ENCODE data around the gene EGLN1. TPM values are rescaled to one million over a fixed set of nuclear protein-coding genes. Genes with fewer than 3 reads are reported as not detected.
A peak's percentile ranks its signal among the peaks of the same experiment; 100 is the strongest.
"Not testable (repeated sequence)": the region's sequence is repeated elsewhere in the genome, so short reads cannot be mapped to it uniquely, and the experiment has no call there.

Gene EGLN1
- total RNA-seq, result 79.8 TPM
- long read RNA-seq, full-length matches to known transcripts, result 182 of 205 reads
- long read RNA-seq, partial matches to known transcripts, result 5 of 205 reads
- long read RNA-seq, other reads (novel, unspliced or antisense), result 18 of 205 reads

DNA sequence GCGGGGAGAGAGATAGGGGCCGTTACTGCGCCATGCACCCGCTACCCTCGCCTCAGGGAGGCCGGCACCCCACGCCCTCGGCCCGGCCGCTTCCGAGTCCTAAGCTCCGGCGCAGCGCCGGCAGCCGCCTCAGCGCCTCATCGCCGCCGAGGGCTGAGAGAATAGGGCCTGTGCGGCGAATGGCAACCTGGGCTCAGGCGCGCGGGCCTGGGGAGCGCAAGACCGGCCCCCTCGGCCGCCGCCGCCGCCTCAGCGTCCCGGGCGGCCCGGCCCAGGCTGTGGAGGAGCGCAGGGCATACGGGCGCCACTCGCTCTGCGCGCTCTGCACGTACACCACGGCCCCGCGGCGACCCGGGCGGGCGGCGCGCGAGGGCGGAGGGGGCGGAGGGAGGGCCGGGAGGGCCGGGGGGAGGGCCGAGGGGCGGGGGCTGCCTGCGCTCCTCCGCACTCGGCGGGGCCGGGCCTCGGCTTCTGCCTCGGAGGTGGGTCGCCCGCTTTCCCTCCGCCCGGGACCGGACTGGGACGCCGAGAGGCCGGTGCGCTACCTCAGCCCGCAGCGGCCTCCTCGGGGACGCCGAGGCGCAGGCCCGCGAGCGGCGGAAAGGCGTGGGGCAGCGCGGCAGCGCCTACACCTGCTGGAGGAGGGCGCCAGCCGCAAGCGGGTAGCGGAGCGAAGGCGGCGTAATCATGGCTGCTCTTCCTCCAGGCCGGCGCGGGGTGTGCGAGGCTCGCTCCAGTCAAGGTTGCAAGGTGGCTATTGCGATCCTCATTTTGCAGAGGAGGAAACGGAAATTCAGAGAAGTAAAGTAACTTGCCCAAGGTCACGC lies at the start of gene EGLN1:
EGLN1 (minus strand) TSS at position 317 of the 827 bp plus-strand sequence. CDS start 399 bp downstream, outside the sequence.
- intact Hi-C loops (cut with micrococcal nuclease), result loop anchor here (10.0 kb wide), 1 partner anchor 103 kb away; the partner anchor contains the start of gene TSNAX
- peak; percentile 93 for DNase-seq
- ATAC-seq, result peak; percentile 92

DNA sequence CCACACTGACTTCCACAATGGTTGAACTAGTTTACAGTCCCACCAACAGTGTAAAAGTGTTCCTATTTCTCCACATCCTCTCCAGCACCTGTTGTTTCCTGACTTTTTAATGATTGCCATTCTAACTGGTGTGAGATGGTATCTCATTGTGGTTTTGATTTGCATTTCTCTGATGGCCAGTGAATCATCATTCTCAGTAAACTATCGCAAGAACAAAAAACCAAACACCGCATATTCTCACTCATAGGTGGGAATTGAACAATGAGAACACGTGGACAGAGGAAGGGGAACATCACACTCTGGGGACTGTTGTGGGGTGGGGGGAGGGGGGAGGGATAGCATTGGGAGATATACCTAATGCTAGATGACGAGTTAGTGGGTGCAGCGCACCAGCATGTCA lies 49.4 kb upstream of the EGLN1 start:
- DNase-seq; ATAC-seq; intact Hi-C loops (cut with micrococcal nuclease): not testable (repeated sequence)

DNA sequence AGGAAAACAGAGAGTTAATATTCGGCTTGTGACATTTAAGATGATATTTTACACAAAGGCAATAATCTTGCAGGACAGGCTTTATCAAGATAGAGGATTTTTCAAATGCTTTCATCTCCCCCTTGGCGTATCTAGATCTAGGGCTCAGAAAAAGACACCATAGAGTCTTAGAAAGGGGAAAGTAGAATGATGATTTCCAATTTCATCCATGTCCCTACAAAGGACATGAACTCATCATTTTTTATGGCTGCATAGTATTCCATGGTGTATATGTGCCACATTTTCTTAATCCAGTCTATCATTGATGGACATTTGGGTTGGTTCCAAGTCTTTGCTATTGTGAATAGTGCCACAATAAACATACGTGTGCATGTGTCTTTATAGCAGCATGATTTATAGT lies 48.9 kb upstream of the EGLN1 start:
- intact Hi-C loops (cut with micrococcal nuclease); ATAC-seq; DNase-seq: not testable (repeated sequence)

DNA sequence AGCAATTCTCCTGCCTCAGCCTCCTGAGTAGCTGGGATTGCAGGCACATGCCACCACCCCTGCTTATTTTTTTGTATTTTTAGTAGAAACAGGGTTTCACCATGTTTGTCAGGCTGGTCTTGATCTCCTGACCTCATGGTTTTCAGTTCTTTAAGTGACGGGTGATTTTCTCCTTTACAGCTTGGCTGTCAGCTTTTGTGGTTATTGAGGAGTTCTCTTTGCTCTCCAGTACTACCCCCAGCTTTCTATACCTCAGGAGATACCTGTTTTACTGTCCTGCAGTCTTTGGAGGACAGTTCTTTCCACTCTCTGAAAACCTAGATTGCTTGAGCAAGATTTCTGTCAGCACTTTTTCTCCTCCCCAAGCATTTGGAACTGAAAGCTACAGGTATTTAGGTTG lies 45.9 kb upstream of the EGLN1 start:
- intact Hi-C loops (cut with micrococcal nuclease), result no loop called here
- DNase-seq (no peak), ATAC-seq (no peak)

DNA sequence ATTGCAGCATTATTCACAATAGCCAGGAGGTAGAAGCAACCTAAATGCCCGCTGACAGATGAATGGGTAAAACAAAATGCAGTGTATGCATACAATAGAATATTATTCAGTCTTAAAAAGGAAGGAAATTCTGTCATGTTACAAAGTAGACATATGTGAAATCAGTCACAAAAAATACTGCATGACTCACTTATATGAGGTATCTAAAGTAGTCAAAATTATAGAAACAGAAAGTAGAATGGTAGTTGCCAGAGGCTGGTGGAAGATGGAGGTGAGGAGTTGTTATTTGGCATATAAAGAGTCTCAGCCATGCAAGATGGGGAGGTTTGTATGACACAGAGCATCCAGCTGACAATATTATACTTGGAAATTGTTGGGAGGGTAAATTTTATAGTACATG lies 43.0 kb upstream of the EGLN1 start:
- intact Hi-C loops (cut with micrococcal nuclease), result loop anchor here (2.0 kb wide), 1 partner anchor 26 kb away; no protein-coding TSS in a partner anchor
- ATAC-seq, result no peak
- DNase-seq, result no peak

DNA sequence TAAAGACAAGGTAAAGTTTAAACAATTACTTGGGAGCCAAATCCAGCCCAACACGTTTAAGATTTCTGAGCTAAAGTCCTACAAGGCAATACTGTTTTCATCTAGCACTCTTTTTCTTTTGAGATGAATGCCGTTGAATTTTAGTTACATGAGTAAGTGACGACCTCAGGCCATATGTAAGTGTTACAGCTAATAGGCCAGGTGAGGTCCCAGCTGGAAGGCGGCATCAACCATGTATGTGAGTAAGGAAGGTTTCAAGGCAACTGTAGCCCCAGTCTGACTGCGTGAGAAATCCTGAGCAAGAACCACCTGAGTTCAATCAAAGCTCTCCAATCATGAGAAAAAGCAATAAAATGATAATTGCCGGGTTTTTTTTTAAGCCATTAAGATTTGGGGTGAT lies 41.5 kb upstream of the EGLN1 start:
- ATAC-seq (no peak), DNase-seq (no peak)
- intact Hi-C loops (cut with micrococcal nuclease), result no loop called here

DNA sequence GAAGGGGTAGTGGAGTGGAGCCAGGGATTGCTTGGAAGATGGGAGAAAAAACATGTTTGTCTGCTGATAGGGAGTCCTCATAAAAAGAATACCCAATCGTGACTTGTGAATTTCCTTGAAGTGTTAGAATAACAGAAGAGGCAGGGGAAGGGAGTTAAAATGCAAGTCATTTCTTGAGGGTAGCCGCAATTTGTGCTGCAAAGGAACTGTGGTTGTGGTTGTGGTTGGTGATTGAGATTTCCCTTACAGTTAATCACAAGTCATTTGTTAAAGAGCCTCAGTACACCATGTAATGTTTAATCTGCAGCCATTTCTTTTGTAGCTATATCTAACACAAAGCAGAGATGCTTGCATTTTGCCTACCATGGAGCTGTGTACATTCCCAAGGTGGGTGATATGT lies 38.5 kb upstream of the EGLN1 start:
- ATAC-seq (no peak), DNase-seq (no peak)

DNA sequence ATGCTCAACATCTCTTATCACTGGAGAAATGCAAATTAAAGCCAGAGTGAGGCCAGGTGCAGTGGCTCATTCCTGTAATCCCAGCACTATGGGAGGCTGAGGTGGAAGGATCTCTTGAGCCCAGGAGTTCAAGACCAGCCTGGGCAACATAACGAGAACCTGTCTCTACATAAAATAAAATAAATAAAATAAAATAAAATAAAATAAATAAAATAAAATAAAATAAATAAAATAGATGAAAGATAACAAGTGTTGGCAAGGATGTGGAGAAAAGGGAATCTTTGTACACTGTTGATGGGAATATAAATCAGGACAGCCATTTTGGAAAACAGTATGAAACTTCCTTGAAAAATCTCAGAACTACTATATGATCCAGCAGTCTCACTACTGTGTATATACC lies 37.4 kb upstream of the EGLN1 start:
- ATAC-seq; DNase-seq; intact Hi-C loops (cut with micrococcal nuclease): not testable (repeated sequence)

More for the DNA sequence above, 38.5 kb upstream of the EGLN1 start:
- intact Hi-C loops (cut with micrococcal nuclease), result no loop called here

DNA sequence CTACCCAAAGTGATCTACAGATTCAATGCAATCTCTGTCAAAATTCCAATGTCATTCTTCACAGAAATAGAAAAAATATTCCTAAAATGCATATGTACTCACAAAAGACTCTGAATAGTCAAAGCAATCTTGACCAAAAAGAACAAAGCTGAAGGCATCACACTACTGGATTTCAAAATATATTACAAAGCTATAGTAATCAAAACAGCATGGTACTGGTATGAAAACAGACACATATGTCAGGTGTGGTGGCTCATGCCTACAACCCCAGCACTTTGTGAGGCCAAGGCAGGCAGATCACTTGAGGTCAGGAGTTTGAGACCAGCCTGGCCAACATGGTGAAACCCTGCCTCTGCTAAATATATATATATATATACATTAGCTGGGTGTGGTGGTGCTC lies 35.9 kb upstream of the EGLN1 start:
- ATAC-seq; intact Hi-C loops (cut with micrococcal nuclease); DNase-seq: not testable (repeated sequence)

DNA sequence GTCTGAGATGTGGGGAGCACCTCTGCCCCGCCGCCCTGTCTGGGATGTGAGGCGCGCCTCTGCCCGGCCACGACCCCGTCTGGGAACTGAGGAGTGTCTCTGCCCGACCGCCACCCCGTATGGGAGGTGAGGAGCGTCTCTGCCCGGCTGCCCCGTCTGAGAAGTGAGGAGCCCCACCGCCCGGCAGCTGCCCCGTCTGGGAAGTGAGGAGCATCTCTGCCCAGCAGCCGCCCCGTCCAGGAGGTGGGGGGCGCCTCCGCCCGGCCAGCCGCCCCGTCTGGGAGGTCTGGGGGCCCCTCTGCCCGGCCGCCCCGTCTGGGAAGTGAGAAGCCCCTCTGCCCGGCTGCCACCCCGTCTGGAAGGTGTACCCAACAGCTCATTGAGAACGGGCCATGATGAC lies 32.0 kb upstream of the EGLN1 start:
- DNase-seq; ATAC-seq; intact Hi-C loops (cut with micrococcal nuclease): not testable (repeated sequence)

DNA sequence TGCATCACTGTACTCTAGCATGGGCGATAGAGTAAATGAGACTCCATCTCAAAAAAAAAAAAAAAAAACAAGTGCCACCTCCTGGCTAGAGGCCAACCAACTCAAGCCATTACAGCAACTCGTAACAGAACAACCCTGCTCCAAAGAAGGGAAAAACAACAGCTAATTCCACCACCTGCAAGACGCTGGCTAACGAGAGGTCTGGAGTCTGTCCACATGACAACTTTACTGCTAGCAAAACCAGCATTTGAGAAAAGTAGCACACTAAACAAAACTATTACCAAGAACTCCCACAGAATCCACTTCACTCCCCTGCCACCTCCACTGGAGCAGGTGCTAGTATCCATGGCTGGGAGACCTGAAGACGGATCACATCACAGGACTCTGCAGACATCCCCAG lies 24.1 kb upstream of the EGLN1 start:
- intact Hi-C loops (cut with micrococcal nuclease), result no loop called here
- no peak for ATAC-seq
- DNase-seq, result no peak

DNA sequence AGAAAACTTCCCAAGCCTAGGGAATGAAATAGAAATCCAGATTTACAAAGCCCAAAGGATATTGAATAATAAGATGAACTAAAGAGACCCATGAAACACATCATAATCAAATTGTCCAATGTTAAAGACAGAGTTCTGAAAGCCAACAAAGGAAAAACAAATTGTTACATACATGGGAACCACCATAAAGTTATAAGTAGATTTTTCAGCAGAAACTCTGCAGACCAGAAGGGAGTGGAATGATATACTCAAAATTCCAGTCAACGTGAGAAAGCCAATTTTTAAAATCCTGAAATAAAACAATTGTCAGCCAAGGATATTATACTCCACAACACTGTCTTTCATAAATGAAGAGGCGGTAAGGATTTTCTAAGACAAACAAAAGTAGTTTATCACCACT lies 22.0 kb upstream of the EGLN1 start:
- ATAC-seq, result no peak
- DNase-seq, result no peak
- intact Hi-C loops (cut with micrococcal nuclease), result no loop called here

DNA sequence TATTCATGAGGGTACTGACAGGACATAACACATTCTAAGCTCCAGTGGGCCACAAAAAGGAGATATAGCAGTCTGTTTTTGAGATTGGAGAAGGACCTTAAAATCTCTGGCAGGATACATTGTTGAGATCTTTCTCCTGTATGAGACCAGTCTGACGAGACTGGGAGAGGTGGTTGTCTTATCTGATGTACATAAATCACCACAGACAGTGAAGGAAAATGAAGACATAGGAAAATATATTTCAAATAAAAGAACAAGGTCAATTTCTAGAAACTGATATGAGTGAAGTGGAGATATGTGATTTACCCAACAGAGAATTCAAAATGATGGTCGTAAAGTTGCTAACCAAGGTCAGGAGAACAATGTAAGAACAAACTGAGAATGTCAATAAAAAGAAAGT lies 21.3 kb upstream of the EGLN1 start:
- intact Hi-C loops (cut with micrococcal nuclease), result no loop called here
- DNase-seq (no peak), ATAC-seq (no peak)

DNA sequence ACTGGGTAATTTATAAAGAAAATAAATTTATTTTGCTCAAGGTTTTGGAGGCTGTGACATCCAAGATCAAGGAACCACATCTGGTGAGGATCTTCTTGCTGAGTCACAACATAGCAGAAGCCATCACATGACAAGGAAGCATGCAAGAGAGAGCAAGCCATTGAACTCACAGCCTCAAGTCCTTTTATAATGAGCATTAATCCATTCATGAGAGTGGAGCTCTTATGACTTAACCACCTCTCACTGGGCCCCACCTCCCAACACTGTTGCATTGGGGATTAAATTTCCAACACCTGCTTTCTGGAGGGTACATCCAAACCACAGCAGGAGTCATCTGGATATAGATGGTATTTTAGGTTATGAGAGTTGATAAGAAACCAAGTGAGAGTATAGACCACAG lies 20.6 kb upstream of the EGLN1 start:
- no peak for ATAC-seq
- intact Hi-C loops (cut with micrococcal nuclease), result no loop called here

DNA sequence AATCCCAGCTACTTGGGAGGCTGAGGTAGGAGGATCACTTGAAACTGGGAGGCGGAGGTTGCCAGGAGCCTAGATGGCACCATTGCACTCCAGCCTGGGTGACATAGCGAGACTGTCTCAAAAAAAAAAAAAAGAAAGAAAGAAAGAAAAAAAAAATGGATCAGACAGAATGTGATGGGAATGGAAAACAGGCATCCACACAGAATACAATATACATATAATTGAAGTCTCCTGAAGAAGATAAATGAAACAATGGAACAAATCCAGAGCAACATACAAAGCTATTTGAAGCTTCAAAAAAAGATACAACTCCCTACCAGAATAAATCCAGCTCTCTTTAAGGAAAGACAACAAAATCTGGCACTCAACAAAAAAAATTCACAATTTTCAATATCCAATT lies 10.9 kb upstream of the EGLN1 start:
- intact Hi-C loops (cut with micrococcal nuclease), result no loop called here
- no peak for ATAC-seq
- no peak for DNase-seq

More for the DNA sequence above, 20.6 kb upstream of the EGLN1 start:
- DNase-seq, result no peak

DNA sequence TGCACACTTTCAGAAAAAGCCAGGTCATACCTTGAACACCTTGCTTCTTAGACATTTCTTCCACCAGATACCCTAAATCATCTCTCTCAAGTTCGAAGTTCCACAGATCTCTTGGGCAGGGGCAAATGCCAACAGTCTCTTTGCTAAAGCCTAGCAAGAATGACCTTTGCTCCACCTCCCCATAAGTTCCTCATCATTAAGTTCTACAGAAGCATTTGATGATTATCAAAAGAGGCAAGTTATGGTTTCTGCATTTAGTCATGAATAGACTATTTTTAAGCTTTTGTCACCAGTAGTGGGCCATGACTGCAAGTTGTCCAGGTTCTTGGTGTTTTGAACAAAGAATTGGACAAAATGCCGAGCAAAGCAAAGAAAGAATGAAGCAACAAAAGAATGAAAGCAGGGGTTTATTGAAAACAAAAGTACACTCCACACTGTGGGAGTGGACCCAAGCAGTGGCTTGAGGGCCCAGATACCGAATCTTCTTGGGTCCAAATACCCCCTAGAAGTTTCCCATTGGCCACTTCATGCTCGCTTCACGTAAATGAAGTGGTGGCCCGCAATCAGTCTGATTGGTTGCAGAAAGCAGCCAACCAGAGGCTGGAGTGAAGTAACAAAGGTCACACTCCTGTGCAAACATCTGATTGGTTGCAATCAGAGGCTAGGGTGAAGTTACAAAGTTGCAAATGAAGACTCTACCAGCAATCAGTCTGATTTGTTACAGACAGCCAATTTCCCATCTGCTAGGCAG lies 9.8 kb upstream of the EGLN1 start:
- intact Hi-C loops (cut with micrococcal nuclease), result no loop called here
- DNase-seq, result no peak

DNA sequence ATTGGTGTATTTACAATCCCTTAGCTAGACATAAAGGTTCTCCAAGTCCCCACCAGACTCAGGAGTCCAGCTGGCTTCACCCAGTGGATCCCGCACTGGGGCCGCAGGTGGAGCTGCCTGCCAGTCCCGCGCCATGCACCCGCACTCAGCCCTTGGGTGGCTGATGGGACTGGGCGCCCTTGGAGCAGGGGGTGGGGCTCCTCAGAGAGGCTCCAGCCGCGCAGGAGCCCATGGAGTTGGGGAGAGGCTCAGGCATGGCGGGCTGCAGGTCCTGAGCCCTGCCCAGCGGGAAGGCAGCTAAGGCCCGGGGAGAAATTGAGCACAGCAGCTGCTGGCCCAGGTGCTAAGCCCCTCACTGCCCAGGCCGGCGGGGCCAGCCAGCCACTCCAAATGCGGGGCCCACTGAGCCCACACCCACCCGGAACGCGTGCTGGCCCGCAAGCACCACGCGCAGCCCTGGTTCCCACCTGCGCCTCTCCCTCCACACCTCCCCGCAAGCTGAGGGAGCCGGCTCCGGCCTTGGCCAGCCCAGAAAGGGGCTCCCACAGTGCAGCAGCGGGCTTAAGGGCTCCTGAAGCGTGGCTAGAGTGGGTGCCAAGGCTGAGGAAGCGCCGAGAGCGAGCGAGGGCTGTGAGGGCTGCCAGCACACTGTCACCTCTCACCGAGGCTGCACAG lies 8.7 kb upstream of the EGLN1 start:
- peak; percentile 25 for DNase-seq
- intact Hi-C loops (cut with micrococcal nuclease); ATAC-seq: not testable (repeated sequence)

More for the DNA sequence above, 9.8 kb upstream of the EGLN1 start:
- no peak for ATAC-seq

DNA sequence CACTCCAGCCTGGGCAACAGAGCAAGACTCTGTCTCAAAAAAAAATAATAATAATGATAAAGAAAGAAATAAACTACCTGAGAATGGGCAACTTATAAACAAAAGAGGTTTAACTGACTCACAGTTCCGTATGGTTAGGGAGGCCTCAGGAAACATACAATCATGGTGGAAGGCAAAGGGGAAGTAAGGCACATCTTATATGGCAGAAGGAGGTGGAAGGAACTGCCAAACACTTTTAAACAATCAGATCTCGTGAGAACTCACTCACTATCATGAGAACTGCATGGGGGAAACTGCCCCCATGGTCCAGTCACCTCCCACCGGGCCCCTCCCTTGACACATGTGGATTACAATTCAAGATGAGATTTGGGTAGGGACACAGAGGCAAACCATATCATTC lies 6.3 kb upstream of the EGLN1 start:
- ATAC-seq (no peak), DNase-seq (no peak)
- intact Hi-C loops (cut with micrococcal nuclease), result loop anchor here (10.0 kb wide), 1 partner anchor 96 kb away; the partner anchor contains the start of gene TSNAX

Measured in left ventricle myocardium superior (tissue), 1 donor.